NOMO-1 treated with DMSO at 0.1 percent for 48 hours (cell line): Measurements from ENCODE around the gene WWC2.

Source experiments
- DNase-seq: peaks from one replicate; lab custom pipeline; 2025; ENCODE audit not compliant: unreplicated experiment; lab: John Stamatoyannopoulos, UW

Gene WWC2

GRCh38 chr4:183253451-183253850, 154.4 kb downstream of the WWC2 start:
- no peak for DNase-seq

GRCh38 chr4:183254162-183254561, 155.1 kb downstream of the WWC2 start:
- no peak for DNase-seq

GRCh38 chr4:183255487-183255886, 156.4 kb downstream of the WWC2 start:
- DNase-seq = no peak

GRCh38 chr4:183256343-183256742, 157.3 kb downstream of the WWC2 start:
- no peak for DNase-seq

- DNase-seq = peak; percentile 0
Observed at GRCh38 chr4:183256756-183257385, 157.8 kb downstream of the WWC2 start.

GRCh38 chr4:183257808-183258207, 158.8 kb downstream of the WWC2 start:
- DNase-seq = no peak

GRCh38 chr4:183260491-183261151, 161.6 kb downstream of the WWC2 start:
- no peak for DNase-seq

- peak; percentile 53 for DNase-seq
Observed at GRCh38 chr4:183261953-183262775, 163.1 kb downstream of the WWC2 start.

- DNase-seq = no peak
Observed at GRCh38 chr4:183262776-183263100, 163.7 kb downstream of the WWC2 start.

GRCh38 chr4:183263787-183264386, 164.8 kb downstream of the WWC2 start:
- DNase-seq = no peak

GRCh38 chr4:183264614-183265013, 165.6 kb downstream of the WWC2 start:
- no peak for DNase-seq

GRCh38 chr4:183266371-183266770, 167.3 kb downstream of the WWC2 start:
- no peak for DNase-seq

GRCh38 chr4:183268556-183268955, 169.5 kb downstream of the WWC2 start:
- no peak for DNase-seq

GRCh38 chr4:183272384-183272783, 173.3 kb downstream of the WWC2 start:
- DNase-seq = no peak

- DNase-seq = no peak
Observed at GRCh38 chr4:183276106-183276505, 177.0 kb downstream of the WWC2 start.

GRCh38 chr4:183284258-183284785, 185.3 kb downstream of the WWC2 start:
- no peak for DNase-seq

GRCh38 chr4:183284965-183285364, 185.9 kb downstream of the WWC2 start:
- no peak for DNase-seq

GRCh38 chr4:183285886-183286285, 186.8 kb downstream of the WWC2 start:
- no peak for DNase-seq

- DNase-seq = no peak
Observed at GRCh38 chr4:183286590-183287308, 187.7 kb downstream of the WWC2 start.

- no peak for DNase-seq
Observed at GRCh38 chr4:183287309-183287659, 188.2 kb downstream of the WWC2 start.

- DNase-seq = no peak
Observed at GRCh38 chr4:183287677-183288076, 188.6 kb downstream of the WWC2 start.
